ENCODE measurements around the gene PFDN2.
"Not testable (repeated sequence)": the region's sequence is repeated elsewhere in the genome, so short reads cannot be mapped to it uniquely, and the experiment has no call there.

PFDN2 gene

DNA sequence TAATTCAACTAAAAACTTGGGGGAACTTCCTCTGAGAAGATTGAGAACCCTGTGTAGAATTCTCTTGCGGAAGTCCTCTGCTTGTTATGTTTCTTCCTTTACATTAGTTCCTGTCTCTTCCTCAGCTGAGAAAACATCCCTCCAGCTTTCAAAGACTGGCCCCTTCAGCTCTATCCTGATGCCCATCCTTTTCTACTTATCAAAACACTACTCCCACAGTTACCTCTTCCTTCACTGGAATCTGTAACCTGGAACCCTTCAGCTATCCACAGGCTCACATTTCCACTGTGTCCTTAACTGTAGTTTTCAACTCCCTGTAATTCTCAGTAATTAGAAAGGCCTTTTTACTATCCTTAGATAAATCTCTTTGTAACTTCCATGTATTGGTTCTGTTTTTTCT, 20.6 kb upstream of the PFDN2 start:
- DNase-seq (ENCODE audit: low read depth in 2 of 2), result no peak

DNA sequence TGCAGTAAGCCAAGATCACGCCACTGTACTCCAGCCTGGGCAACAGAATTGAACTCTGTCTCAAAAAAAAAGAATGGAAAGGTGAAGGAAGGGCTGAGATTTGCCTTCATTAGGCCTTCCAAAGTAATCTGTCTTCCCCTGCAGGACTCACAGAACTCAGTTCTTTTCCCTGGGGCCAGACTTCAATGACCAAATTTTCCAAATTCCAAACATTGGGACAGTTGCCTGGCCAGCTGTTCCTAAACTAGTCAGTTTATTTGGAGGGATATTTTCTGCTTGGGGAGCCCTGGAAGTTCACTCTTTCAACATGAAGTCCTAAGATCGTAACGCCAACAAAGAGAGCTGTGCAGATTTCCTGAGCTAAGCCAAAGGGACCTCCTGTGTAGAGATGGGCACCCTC, 20.0 kb upstream of the PFDN2 start:
- DNase-seq (ENCODE audit: low read depth in 2 of 2), result no peak

DNA sequence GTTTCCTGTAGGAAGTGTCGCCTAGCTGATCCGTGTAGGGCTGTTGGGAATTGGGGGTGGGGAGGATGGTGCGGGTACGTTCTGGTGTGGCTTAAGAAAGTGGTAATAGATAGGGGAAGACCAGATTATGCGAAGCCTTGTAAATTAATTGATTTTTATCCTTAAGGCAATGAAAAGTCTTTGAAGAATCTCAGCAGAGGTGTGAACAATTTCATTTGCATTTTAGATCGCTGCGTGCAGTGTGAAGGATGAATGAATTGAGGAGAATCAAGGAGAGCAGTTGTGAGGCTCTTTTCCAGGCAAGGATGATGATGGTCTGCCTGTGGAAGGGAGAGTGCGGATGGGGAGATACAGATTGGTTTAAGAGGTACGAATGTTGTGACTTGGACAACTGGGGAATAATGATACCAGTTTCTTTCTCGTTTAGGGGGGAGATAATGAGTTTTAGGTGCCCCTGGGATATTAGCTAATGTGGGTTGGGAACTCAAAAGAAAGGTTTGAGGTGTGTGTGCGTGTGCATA, 15.4 kb upstream of the PFDN2 start:
- DNase-seq (ENCODE audit: low read depth in 2 of 2), result no peak

DNA sequence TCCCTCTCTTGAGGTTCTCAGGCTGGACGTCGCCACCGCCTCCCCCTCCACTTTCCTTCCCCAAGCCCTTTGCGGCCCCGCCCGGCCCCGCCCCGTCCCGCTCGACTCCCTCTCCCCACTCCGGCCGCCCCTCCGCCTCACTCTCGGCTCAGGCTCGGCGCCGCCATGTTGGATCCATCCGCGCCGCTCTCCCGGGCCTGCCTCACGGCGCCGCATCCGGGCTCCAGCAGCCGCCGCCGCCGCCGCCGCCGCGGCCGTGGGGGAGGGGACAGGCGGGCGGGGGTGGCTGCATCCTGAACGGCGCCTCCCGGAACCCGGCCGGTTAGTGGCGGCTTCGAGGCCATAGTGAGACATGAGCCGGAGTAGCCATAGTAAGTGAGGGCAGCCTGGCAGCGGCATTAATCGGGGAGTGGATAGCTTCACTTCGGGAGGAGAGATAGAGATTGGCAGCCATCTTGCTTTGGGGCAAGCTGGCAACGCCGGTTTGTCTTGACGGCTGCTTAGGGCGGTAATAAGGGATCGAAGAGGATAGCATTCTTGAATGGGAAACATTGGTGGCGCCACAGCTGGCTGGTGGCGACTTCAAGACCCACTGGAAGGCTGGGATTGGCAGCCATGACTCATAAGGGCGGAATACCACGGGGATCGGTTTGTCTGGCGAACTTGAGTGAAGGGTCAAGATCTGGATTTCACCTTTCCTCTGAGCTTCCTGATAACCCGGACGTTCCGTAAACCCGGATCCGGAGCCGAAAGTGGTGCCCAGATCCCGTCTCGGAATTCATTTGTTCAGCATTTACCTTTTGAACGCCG, 14.8 kb upstream of the PFDN2 start, which contains the start of gene DEDD:
DEDD (minus strand) TSS at position 258 of the 810 bp plus-strand sequence. CDS start 8,205 bp downstream, outside the sequence.
- DNase-seq (ENCODE audit: low read depth in 2 of 2), result peak; percentile 72 to 78

DNA sequence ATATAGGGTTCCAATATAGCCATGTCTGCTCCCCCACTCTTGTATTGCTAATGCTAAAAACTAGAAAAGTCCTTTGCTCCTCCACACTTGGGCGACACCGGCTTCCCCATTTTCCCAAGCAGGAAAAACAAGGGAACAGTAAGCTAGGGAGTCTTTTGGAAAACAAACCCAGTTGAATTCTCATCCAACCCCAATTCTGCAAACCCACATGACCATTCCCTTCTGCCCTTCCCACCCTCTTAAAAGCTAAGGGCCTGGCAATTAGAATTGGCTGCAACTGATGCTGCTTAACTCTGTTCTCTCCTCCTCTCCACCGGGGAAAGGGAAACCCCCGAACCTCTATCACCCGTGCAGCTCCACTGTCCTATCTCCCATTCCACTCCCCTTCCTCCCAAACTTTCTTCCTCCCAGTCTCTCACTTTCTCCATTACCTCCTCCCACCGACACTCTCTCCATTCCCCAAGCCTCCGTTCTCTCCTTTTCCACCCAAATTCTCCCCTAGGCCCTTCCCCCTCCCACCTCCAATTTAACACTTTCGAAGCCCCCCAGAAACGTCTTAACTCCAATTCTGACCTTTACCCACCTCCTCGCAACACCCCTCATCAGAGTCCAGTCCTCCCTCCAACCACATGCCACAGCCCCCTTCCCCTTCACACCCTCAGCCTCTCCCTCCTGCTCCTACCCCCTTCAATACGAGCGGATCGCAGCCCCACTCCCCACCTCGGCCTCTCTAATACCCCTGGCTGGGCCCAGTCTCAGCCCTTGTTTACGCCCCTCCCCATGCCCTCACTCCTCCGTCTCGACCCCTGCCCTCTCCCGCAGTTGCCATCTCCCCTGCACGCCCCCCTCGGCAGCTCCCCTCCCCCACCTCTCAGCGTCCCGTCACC, 13.9 kb upstream of the PFDN2 start:
- DNase-seq (ENCODE audit: low read depth in 2 of 2), result no peak

DNA sequence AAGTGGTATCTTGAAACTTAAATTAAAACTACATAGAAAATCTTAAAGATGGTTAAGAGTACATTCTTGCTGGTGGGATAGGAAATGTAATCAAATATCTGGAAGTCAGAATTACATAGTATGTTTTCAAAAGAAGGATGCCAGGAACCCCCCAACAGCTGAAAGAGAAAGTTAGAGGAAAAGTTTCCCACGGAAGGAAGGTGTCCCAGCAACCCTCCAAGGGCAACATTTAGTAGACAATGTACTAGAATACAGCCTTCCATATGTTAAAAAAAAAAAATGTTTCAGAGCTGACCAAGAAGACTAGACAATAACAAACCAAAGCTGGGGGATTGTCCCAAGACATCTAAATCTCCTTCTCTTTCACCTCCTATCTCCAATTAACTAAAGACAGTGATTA, 12.4 kb upstream of the PFDN2 start:
- DNase-seq (ENCODE audit: low read depth in 2 of 2), result no peak

DNA sequence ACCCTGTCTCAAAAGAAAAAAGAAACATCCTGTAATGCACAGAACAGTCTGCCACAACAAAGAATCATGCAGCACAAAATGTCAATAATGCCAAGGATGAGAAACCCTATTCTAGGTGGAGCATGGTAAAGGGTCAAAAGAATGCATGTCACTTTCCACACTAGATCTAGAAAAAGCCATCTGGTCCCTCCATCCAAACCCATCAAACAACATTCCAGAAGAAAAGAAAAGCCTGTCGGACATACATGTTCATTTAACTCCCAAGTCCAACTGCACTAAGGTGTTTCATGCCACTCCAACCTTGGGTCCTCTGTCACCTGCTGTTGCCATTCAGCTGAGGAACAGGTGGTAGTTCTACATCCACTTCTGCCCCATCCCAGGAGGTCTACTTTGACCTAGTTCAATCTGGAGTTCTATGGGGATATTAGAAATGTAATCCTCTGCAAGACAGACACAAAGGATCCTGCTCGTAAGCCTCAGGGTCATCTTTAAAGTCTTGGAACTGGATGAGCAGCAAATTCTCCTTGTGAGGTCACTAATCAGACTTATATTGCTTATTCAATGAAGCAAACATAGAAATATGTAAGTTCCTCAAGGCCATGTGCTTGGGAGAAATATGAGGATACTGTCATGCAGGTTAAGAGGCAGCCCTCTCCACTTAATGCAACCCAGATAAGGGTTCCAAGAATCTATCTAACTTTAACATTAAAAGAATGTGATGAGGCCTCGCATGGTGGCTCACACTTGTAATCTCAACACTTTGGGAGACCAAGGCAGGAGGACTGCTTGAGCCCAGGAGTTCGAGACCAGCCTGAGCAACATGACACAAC, 11.0 kb upstream of the PFDN2 start:
- no peak for DNase-seq (ENCODE audit: low read depth in 2 of 2)

DNA sequence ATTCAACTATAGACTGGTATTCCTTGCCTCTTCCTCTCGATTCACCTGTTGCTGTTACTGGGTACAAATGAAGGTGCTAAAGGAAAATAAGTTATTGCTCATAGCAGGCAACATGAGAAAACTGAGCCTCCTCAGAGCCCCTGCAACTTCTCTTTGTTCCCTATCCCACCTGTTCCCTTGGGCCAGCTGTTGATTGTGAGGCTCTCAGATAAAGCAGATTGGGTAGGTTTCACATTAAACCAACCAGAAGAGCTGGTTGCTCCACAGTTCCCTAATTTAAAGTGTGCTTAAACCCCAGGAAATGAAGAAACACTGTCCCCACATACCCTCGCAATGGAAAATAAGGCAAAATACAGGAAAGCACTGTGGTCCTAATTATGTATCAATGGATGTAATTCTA, 9.8 kb upstream of the PFDN2 start:
- DNase-seq (ENCODE audit: low read depth in 2 of 2), result no peak

DNA sequence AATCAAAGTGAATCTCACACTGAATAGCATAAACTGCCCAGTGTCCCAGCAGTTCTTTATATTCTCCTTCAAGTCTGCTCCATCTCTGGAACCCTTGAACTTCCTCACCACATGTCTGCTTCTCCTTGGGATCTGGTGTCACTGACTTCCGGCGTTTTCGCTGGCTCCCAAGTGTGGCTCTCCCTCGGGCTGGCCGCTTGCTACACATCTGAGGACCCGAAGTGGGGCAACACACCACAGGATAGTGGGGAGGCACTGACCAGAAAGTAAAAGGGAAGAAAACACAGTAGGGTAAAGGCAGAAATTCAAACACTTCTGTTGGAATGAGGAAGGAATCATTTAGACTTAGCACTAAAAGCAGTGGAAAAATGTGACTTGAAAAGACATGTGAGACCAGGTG, 5.1 kb upstream of the PFDN2 start:
- DNase-seq (ENCODE audit: low read depth in 2 of 2), result no peak

DNA sequence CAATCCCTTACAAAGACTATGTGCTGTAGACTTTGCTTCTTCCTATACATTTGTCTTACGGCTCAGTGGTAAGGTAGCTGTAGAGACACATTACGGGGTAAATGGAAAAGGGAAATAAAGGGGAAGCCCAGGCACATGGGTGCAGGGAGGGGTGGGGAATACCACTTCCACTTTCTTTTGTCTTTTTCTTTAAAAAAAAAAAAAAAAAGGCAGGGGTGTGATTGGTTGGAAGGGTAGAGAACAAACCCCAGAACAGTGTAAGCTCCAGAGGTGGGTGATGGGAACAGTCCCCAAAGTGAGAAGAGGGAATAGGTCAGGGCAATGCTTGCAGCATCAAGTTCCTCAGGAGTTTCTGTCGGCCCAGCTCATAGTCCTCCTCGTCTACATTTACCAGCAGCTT, 4.0 kb upstream of the PFDN2 start:
- no peak for DNase-seq (ENCODE audit: low read depth in 2 of 2)

DNA sequence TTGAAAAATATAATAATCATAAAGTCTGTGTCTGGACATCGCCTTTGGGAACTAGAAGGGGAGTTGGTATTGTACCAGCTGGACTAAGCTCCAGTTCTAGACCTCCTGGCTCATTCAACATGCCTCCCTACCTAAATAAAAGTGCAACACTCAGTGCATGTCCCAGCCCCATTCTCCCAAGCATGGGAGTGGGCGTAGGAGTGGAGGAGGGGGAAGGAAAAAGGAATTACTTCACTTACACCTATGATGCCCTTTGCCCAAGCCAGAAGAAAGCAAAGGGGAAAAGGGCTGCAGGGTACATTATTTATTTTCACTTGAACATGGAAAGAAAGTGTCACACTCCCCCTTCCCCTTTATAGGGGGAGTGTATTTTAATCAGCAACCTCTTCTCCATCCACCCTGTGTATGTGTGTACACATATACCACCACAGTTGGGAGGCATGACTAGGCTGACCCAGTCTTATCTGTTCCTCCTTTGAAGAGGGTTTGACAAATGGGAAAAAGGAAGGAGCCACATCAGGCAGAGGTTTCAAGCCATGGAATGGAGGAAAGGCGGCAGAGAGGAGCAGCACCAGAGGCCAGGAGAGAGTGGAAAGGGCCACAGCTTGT, 3.3 kb upstream of the PFDN2 start:
- no peak for DNase-seq (ENCODE audit: low read depth in 2 of 2)

DNA sequence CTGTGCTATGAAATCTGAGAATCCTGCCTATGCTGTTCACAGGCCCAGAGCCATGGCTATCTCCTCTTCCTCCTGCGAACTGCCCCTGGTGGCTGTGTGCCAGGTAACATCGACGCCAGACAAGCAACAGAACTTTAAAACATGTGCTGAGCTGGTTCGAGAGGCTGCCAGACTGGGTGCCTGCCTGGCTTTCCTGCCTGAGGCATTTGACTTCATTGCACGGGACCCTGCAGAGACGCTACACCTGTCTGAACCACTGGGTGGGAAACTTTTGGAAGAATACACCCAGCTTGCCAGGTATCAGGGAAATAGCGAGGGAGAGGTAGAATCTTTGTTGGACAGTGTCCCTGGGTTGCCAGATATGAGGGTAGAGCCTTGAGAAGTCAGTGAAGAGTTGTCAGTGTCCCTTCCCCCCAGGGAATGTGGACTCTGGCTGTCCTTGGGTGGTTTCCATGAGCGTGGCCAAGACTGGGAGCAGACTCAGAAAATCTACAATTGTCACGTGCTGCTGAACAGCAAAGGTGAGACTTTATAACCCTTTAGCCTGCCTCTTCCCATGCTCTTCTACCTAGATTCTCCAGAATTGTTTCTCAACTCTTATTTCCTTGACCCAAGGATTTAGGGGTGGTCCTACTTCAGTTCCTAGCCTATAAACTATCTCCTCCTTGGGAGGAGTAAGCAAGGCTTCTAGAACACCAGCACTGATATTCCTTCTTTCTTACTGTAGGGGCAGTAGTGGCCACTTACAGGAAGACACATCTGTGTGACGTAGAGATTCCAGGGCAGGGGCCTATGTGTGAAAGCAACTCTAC, 1.5 kb upstream of the PFDN2 start:
- DNase-seq (ENCODE audit: low read depth in 2 of 2), result peak in 1 of 2 donors; percentile 18

DNA sequence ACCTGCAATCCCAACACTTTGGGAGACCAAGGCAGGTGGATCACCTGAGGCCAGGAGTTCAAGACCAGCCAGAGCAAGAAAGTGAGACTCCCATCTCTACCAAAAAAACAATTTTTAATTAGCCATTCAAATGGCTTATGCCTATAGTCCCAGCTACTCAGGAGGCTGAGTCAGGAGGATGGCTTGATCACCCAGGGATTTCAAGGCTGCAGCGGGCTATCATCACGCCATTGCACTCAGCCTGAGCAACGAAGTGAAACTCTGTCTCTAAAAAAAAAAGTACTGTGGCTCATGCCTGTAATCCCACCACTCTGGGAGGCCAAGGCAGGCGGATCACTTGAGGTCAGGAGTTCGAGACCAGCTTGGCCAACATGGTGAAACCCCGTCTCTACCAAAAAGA, 1.9 kb downstream of the PFDN2 start:
- not testable (repeated sequence) for DNase-seq (ENCODE audit: low read depth in 2 of 2)

DNA sequence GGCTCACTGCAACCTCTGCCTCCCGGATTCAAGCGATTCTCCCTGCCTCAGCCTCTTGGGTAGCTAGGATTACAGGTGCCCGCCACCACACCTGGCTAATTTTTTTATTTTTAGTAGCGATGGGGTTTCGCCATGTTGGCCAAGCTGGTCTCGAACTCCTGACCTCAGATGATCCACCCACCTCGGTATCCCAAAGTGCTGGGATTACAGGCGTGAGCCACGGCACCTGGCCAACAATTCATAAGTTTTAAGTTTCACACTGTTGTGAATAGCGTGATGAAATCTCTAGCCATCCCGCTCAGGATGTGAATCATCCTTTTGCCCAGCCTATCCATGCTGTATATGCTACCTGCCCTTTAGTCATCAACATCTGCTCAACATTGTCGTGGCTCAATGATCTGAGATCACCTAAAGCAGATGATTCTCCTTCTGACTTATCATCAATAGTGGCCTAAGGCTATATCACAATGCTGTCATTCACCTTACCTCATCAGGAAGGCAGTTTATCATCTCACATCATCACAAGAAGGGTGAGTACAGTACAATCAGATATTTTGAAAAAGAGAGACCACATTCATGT, 2.6 kb downstream of the PFDN2 start:
- no peak for DNase-seq (ENCODE audit: low read depth in 2 of 2)

DNA sequence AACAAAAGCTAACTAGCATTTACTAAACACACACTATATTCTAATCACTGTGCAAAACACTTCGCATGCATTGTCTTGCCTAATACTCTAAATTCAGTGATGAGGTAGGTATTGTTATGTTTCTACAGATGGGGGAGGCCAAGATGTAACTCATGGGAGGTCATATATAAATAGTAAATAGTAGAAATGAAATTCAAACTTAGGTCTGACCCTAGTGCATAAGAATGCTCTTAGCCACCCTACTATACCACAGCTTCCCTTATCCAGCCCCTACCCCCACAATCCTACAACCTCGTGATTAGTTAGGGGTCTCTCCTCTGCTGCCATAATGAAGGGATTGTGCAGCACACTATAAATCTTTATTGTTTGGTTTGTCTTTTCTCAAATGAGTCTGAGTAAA, 3.3 kb downstream of the PFDN2 start:
- no peak for DNase-seq (ENCODE audit: low read depth in 2 of 2)

DNA sequence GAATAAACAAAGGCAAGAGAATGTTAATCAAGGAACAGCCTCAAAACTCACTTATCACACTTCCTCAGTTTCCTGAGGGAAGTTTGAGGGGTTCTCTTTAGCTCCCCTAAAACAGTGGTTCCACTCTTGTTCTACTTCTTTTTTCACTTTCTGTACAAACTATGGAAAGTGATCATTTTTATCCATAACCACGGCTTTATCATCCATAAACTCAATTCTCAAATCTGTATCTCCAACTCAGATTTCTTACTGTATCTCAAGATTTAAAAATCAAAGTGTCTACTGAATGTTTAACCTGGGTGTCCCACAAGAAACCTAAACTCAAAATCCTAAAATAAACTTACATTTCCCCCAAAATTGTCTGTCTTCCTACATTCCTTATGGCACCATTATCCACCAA, 3.9 kb downstream of the PFDN2 start:
- DNase-seq (ENCODE audit: low read depth in 2 of 2), result no peak

DNA sequence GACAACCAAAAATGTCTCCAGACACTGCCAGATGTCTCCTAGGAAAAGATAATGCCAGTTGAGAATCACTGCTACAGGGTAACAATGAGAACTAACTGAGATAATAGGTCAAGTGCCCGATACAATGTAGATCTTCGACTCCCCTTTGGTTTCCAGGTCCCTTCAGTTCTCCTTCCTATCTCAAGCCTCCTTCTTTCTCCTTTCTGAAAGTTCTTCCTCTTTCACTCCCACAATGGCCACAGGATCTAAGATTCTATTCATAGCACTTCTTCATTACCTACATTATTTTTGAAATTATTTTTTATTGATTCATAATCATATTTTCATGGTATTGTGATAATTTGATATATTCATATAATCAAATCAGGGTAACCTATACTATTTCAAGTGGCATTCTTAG, 6.3 kb downstream of the PFDN2 start:
- DNase-seq (ENCODE audit: low read depth in 2 of 2), result no peak

DNA sequence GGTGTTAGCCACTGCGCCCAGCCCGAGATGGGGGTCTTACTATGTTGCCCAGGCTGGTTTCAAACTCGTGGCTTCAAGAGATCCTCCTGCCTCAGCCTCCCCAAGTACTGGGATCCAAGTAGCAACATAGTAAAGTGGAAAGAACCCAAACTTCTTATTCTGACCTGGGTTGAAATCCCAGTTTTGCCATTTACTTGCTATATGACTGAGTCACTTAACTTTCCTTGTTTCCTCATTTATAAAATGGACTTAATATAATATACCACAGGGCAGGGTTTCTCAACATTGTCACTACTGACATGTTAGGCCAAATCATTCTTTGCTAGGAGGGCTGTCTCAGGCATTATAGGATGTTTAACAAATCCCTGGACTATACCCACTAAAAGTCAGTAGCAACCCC, 6.7 kb downstream of the PFDN2 start:
- DNase-seq (ENCODE audit: low read depth in 2 of 2), result no peak

DNA sequence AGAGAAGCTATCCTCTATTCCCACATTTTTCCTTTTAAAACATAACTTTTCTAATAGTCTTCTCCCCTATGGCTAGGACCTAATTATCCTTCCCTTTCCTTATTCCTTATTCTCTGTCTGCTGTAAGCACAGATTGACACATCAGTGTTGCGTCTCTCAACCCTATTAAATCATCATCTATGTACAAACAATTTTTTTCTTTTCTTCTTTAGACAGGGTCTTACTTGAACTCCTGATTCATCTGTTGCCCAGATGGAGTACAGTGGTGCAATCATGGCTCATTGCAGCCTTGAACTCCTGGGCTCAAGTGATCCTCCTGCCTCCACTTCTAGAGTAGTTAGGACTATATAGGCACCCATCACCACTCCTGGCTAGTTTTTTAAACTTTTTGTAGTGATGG, 11.4 kb downstream of the PFDN2 start:
- no peak for DNase-seq (ENCODE audit: low read depth in 2 of 2)

DNA sequence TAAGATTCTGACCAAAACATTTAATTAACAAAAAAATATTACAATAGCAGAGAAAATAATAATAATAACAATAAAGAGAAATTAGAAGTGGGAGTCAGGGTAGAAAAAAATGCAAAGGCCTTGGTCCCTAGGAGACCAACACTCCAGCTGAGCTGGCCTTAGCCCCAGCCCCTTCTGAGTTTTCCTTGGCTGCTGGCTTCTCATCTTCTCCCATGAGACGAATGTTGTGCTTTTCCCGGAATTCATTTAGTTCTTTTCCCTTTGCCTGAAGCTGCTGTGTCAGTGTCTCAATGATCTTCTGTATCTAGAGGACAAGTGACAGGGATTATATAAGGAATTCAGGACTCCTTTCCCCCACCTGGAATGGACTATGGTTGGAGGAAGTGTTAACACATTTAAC, 17.3 kb downstream of the PFDN2 start:
- no peak for DNase-seq (ENCODE audit: low read depth in 2 of 2)

Data from stimulated activated CD8-positive, alpha-beta memory T cell treated with anti-CD3 and anti-CD28 coated beads, Interleukin-2, amount 100 ng/mL, for 1 hour (primary cell).